Activated CD8-positive, alpha-beta memory T cell treated with anti-CD3 and anti-CD28 coated beads for 36 hours (primary cell): Measurements from ENCODE around the gene PCDHB6. TPM values are rescaled to one million over a fixed set of nuclear protein-coding genes. Genes with fewer than 3 reads are reported as not detected.
"Not testable (repeated sequence)": the region's sequence is repeated elsewhere in the genome, so short reads cannot be mapped to it uniquely, and the experiment has no call there.

ENCODE experiments used
- CTCF ChIA-PET: fragments of 350-600 bp; sonication (Branson Sonifier 250); formaldehyde crosslinking; loops from one replicate; lab custom pipeline; 2021; ENCODE audit warnings: antibody characterized with exemption; lab: Charles Lee
- POLR2A ChIA-PET: fragments of 350-600 bp; sonication (Branson Sonifier 250); formaldehyde crosslinking; loops from one replicate; lab custom pipeline; 2021; ENCODE audit warnings: antibody characterized with exemption; lab: Charles Lee
- total RNA-seq, 2 experiments: library from RNA; stranded (reverse); gene quantifications; one replicate each; pipeline ENCODE4 v1.2.3, GENCODE V29; 2021

Gene PCDHB6
- total RNA-seq, 2 experiments from 2014 or later: not detected

- ChIA-PET CTCF (no interaction called here), POLR2A (no interaction called here)
Measured at GRCh38 chr5:141199359-141200235, 49.7 kb downstream of the PCDHB6 start, which contains the start of gene PCDHB11. TSS of gene PCDHB11 (plus strand) at chr5:141199627. CDS start at chr5:141199775, 148 bp downstream.

GRCh38 chr5:141201126-141201525, 51.3 kb downstream of the PCDHB6 start:
- CTCF ChIA-PET, POLR2A ChIA-PET: not testable (repeated sequence)

DNA sequence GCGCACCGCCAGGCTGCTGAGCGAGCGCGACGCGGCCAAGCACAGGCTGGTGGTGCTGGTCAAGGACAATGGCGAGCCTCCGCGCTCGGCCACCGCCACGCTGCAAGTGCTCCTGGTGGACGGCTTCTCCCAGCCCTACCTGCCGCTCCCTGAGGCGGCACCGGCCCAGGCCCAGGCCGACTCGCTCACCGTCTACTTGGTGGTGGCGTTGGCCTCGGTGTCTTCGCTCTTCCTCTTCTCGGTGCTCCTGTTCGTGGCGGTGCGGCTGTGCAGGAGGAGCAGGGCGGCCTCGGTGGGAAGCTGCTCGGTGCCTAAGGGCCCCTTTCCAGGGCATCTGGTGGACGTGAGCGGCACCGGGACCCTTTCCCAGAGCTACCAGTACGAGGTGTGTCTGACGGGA, 51.8 kb downstream of the PCDHB6 start:
- POLR2A ChIA-PET: not testable (repeated sequence)
- CTCF ChIA-PET: interaction anchor here (0.7 kb wide), 1 partner anchor 357 kb away, joined by 3 read pairs; no protein-coding TSS in a partner anchor

Other genes starting within 250 kb of the PCDHB6 start
- gene PCDHAC1, start 223.8 kb upstream of the PCDHB6 start, total RNA-seq: not detected
- gene PCDHAC2, start 183.6 kb upstream of the PCDHB6 start, total RNA-seq: not detected
- gene PCDHB1, start 98.7 kb upstream of the PCDHB6 start, total RNA-seq: not detected
- gene PCDHB2, start 55.4 kb upstream of the PCDHB6 start, total RNA-seq: not detected
- gene PCDHB3, start 49.6 kb upstream of the PCDHB6 start, total RNA-seq: not detected
- gene PCDHB4, start 28.2 kb upstream of the PCDHB6 start, total RNA-seq: not detected
- not detected for gene PCDHB5, start 14.9 kb upstream of the PCDHB6 start, total RNA-seq
- not detected for gene PCDHB7, start 22.6 kb downstream of the PCDHB6 start, total RNA-seq
- not detected for gene PCDHB8, start 27.7 kb downstream of the PCDHB6 start, total RNA-seq
- gene PCDHB16, start 32.3 kb downstream of the PCDHB6 start, total RNA-seq: not detected
- not detected for gene PCDHB9, start 37.1 kb downstream of the PCDHB6 start, total RNA-seq
- gene PCDHB10, start 42.3 kb downstream of the PCDHB6 start, total RNA-seq: not detected
- gene PCDHB11, start 49.6 kb downstream of the PCDHB6 start, total RNA-seq: not detected
- gene PCDHB12, start 58.7 kb downstream of the PCDHB6 start, total RNA-seq: not detected
- not detected for gene PCDHB13, start 63.9 kb downstream of the PCDHB6 start, total RNA-seq
- not detected for gene PCDHB14, start 73.3 kb downstream of the PCDHB6 start, total RNA-seq
- gene PCDHB15, start 95.3 kb downstream of the PCDHB6 start, total RNA-seq: not detected
- under 1 TPM; 0.19 to 0.21 TPM for gene SLC25A2, start 154.0 kb downstream of the PCDHB6 start, total RNA-seq
- 10 to 100 TPM; 57.1 to 58.0 TPM for gene TAF7, start 170.7 kb downstream of the PCDHB6 start, total RNA-seq
- gene PCDHGA1, start 180.5 kb downstream of the PCDHB6 start, total RNA-seq: under 1 TPM; 0.04 to 0.06 TPM
- gene PCDHGA2, start 188.7 kb downstream of the PCDHB6 start, total RNA-seq: under 1 TPM in 1 of 2 experiments, not detected in 1; 0.04 TPM
- gene PCDHGA3, start 193.8 kb downstream of the PCDHB6 start, total RNA-seq: not detected
- gene PCDHGB1, start 200.0 kb downstream of the PCDHB6 start, total RNA-seq: not detected
- gene PCDHGA4, start 205.0 kb downstream of the PCDHB6 start, total RNA-seq: under 1 TPM in 1 of 2 experiments, not detected in 1; 0.15 TPM
- gene PCDHGB2, start 209.9 kb downstream of the PCDHB6 start, total RNA-seq: under 1 TPM; 0.23 to 0.25 TPM
- gene PCDHGA5, start 214.1 kb downstream of the PCDHB6 start, total RNA-seq: under 1 TPM; 0.06 to 0.13 TPM
- gene PCDHGB3, start 220.2 kb downstream of the PCDHB6 start, total RNA-seq: under 1 TPM; 0.17 to 0.19 TPM
- gene PCDHGA6, start 223.8 kb downstream of the PCDHB6 start, total RNA-seq: under 1 TPM; 0.06 to 0.13 TPM
- under 1 TPM in 1 of 2 experiments, not detected in 1; 0.06 TPM for gene PCDHGA7, start 232.7 kb downstream of the PCDHB6 start, total RNA-seq
- under 1 TPM; 0.04 to 0.06 TPM for gene PCDHGB4, start 237.6 kb downstream of the PCDHB6 start, total RNA-seq
- gene PCDHGA8, start 242.6 kb downstream of the PCDHB6 start, total RNA-seq: not detected
- under 1 TPM; 0.15 to 0.19 TPM for gene PCDHGB5, start 247.9 kb downstream of the PCDHB6 start, total RNA-seq